GM19025 (cell line): ENCODE results near the gene CEP131.

ENCODE experiments used
- ATAC-seq: cut with Tn5 transposase; IDR thresholded peaks from one replicate; pipeline ENCODE4 v1.9.1; 2021; ENCODE audit warnings: mild to moderate bottlenecking, low read depth, moderate library complexity; ENCODE audit not compliant: unreplicated experiment

CEP131 gene

DNA sequence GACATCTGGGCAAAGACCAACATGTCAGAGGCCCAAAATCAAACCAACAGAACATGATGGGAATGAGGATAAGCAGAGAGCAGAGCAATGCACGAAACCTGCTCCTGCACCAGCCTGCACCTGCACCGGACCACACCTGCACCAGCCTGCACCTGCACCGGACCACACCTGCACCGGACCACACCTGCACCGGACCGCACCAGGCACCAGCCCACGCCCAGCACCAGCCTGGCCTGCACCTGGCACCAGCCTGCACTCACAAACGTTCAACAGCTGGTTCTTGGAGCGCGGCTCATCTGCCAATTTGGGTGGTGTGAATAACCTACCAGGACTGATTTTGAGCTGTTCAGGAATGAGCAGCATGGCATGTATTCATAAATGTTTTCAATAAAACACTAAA lies 18.2 kb downstream of the CEP131 start:
- no peak for ATAC-seq

GRCh38 chr17:81203136-81203535 lies 19.6 kb downstream of the CEP131 start:
- no peak for ATAC-seq

DNA sequence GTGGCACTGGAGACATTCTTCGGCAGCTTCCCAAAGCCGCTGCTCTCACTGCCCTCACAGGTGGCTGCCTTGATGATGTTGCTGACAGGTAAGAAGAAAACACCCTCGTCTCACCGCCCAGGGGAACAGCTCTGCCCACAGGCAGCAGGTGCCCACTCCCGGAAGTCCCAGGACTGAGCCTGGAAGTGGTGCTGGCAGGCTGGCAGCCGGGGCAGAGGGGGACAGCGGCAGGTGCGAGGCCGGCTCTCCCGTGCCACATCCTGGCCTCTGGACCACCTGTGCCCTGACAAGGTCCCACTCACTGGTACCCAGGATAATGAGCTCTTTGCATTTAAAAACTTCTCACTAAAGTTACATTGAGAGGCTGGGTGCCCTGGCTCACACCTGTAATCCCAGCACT lies 20.4 kb downstream of the CEP131 start:
- ATAC-seq = no peak

GRCh38 chr17:81200695-81201580 lies 21.8 kb downstream of the CEP131 start:
- no peak for ATAC-seq

DNA sequence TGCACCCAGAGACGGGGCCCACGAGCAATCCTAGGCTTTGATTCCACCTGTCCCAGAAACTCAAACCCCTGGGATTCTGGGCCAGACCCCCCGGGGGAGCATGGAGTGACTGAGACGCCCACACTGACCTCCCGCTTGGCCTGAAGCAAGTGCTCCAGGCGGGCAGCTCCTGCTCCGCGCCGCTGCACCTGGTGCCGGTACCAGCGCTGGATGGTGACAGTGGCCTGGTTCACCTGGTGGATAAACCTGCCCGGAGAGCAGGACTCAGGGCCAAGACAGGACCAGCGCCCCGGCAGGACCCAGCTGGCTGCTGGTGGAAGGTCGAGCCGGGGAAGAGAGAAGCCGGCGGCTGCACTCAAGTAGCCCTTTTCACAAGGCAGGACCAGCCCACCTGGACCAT lies 22.6 kb downstream of the CEP131 start:
- ATAC-seq = no peak

- ATAC-seq = no peak
These were observed 23.3 kb downstream of the CEP131 start for GRCh38 chr17:81199482-81199830.

- ATAC-seq = no peak
These were observed 23.8 kb downstream of the CEP131 start for GRCh38 chr17:81198826-81199481.

DNA sequence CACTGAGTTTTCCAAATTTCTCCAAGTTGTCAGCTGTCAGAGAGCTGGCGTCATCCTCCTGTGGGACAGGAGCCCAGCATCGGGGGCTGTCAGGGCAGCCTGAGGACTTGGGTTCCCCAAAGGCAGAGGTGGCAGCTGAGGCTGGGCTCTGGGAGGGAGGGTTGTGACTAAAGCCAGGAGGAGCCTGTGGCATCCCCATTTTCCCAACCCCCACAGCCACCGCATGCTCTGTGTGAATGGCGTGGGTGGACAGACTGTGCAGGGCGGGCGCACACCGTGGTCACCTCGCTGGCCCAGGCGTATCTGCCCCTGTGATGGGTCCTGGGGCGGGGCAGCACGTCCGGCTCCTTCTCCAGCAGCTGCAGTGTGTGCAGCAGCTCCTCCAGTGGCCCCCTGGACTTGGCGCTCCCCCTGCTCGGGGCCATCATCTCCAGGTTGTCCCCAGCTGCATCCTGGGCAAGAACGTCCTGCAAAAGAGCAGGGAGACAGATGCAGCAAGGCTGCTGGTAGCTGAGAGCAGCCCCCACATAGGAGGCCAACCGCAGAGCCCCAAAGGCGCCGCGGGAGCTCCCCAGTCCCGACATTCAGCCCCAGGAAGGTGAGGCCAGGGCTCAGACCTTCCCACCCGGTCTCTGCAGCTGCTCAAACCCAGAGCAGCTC lies 24.8 kb downstream of the CEP131 start:
- ATAC-seq = no peak

DNA sequence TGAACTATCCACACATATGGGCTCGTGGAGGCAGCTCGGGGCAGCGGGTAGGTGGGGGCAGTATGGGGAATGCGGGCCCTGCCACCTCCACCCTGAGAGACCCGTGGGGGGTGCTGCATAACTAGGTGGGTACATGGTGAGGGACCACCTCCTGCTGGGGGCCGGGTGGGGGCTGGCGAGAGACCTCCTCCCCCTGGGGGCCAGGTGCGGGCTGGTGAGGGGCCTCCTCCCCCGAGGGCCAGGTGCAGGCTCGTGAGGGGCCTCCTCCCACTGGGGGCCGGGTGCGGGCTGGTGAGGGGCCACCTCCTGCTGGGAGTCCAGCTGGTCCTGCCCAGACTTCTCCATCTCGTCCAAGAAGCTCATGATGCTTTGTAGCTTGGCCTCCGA lies 25.4 kb downstream of the CEP131 start:
- no peak for ATAC-seq

DNA sequence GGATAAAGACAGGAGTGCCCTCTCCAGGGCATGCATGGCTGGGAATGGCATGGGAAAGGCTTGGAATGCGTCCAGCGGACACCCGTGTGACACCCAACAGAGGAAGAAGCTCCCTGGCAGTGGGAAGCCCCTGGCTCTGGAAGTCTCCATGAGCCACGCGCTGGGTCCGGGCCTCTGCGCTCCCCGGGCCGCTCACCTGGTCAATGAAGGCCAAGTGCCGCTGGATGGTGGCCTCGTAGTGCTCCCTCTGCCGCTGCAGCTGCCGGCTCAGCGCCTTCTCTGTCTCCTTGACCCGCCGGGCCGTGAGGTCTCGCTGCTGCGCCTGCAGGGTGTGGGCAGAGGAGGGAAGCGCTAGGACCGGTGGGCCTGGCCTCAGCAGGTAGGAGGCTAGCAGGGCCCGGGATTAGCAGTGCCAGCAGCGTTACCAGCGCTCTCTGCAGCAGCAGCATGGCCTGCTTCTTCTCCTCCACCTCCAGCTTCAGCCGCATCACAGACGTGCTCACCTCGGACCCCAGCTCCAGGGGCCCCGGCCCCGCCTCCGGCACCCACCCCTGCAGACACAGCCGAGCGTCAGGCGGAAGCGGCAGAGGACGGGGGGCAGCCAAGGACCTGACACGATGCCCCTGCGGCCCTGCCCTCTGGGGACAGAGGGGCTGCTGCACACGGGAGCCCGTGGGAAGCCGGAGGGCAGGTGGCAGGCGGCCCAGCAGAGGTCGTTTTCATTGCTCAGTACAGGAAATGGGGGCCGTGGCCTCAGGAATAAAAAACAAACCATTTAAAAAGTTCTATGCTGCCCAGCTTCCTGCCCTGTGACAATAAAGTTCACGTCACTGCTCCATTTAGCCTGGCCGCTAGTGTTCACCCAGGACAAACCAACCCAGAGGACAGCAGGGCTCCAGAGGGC lies 26.0 kb downstream of the CEP131 start:
- no peak for ATAC-seq

DNA sequence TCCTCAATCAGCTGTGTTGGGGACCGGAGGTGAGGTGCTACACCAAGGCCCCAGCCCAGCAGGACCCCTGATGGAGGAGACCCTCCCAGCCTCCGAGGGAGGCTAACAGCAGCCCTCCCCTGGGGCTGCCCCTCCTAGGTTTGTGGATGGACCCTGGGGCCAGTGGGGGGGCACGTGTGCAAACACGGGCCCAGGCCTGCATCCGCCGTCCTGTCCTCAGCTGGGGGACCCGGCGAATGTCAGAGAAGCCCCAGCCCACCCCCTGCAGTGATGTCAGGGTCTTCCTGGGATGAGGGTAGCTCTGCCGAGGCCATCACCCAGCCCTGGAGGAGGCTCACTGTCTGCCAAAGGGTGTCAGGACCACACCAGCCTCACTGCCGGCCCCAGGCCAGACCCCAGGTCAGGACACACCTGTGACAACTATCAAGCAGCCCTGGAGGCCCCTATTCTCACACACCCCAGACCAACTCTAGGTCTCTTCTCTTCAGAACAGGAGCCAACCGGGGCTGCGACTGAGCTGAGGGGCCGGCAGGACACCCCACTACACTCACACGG lies 26.7 kb downstream of the CEP131 start:
- ATAC-seq = no peak

- ATAC-seq = no peak
These were observed 27.5 kb downstream of the CEP131 start for GRCh38 chr17:81194941-81195901.

DNA sequence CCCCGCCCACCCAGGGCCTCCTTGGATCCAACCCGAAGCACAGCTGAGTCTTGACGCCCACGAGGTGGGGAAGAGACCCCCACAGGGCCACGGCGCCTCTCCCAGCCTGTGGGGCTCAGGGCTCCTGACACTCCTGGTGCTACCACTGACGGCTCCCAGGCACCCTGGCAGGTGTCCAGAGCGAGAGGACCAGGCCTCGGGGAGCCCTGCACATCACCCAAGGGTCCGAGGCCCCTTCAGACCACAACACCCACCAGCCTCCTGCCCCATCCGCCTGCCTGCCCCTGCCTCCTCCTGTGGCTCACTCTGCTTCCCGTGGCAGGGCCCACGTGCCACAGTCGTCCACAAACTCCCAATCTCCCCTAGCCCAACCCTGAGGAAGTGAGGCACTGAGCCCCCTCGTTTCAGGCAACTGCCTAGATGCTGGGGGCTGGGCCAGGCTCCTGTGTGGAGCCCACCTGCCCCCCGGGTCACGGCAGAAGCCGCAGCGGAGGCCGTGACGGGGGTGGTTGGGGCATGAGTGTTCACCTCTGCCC lies 28.5 kb downstream of the CEP131 start:
- ATAC-seq = no peak

GRCh38 chr17:81193470-81194224 lies 29.1 kb downstream of the CEP131 start:
- ATAC-seq = no peak

- no peak for ATAC-seq
These were observed 29.7 kb downstream of the CEP131 start for GRCh38 chr17:81193051-81193410.

GRCh38 chr17:81192386-81193050 lies 30.2 kb downstream of the CEP131 start:
- no peak for ATAC-seq

- no peak for ATAC-seq
These were observed 31.1 kb downstream of the CEP131 start for GRCh38 chr17:81191646-81192045.

- no peak for ATAC-seq
These were observed 31.6 kb downstream of the CEP131 start for GRCh38 chr17:81191116-81191515.
